Heart left ventricle (tissue), 13 donors: ENCODE measurements around the gene ERBIN.

Source experiments
- POLR2A ChIP-seq, 2 donors: fragments of 450-650 bp; IDR thresholded peaks; one replicate each; pipeline ENCODE4 v1.6.1; 2017; ENCODE audit warnings: antibody characterized with exemption in 2 of 2, mild to moderate bottlenecking in 2 of 2, moderate library complexity in 2 of 2
- TF ChIP-seq, protein P1 (sequence below), 12 donors: fragments of 200-600 bp; sonication (generic) in 4 of 12; IDR thresholded peaks; one replicate each; pipeline versions ENCODE4 v1.5.0 to v1.8.0; 2018 to 2022; ENCODE audit warnings: antibody characterized with exemption in 12 of 12, mild to moderate bottlenecking in 5 of 12
- donor health status: ischemic (EF 13 %, LVEDD 7.1; RV severe dilation, severe dysfunction).
- donor health status: DM: no; HTN: yes; CAD: no.
- donor health status: DM: no; HTN: no; CAD: no.
- donor health status: ischemic (EF 25% LVEDD 6.9; RV normal size, moderate dysfunction).
- donor health status: ischemic (EF 25% LVEDD 5.7; RV mildly dilated, moderate dysfunction).
- donor health status: ischemic (EF 35%, LVEDD 5.7; RV mildly dilated, moderate dysfunction).
- donor health status: nonischemic (EF 11% LVEDD 7.7; RV severe dilation, severe dysfunction).
- donor health status: DM: yes; HTN: yes; CAD: no.
- donor health status: PGD.
- donor health status: ischemic (EF 29% LVEDD 5.4; RV normal size, mild dysfunction).
- donor health status: nonischemic (EF 23%, LVEDD 6.1; RV moderate dilation, normal function).

DNA sequence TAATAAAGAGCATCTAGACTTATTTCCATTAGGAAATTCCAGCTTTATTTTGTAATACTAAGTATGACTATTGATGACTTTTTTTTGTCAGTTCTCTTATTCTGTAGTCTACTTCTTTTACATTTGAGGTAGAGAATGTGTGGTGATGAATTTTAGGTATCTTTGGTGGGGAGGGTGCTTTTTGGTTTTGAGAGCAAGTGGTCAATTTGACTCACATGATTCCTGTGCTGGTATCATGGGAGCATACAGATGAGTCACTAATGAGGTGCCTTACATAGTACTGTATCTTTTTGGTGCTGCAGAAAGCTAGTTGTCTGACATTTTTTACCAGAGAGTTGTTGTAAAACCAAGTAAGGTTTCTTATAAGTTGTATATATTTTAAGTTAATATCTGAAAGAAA, 35.3 kb downstream of the ERBIN start:
- TF ChIP-seq, protein P1, sequence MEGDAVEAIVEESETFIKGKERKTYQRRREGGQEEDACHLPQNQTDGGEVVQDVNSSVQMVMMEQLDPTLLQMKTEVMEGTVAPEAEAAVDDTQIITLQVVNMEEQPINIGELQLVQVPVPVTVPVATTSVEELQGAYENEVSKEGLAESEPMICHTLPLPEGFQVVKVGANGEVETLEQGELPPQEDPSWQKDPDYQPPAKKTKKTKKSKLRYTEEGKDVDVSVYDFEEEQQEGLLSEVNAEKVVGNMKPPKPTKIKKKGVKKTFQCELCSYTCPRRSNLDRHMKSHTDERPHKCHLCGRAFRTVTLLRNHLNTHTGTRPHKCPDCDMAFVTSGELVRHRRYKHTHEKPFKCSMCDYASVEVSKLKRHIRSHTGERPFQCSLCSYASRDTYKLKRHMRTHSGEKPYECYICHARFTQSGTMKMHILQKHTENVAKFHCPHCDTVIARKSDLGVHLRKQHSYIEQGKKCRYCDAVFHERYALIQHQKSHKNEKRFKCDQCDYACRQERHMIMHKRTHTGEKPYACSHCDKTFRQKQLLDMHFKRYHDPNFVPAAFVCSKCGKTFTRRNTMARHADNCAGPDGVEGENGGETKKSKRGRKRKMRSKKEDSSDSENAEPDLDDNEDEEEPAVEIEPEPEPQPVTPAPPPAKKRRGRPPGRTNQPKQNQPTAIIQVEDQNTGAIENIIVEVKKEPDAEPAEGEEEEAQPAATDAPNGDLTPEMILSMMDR (IDR thresholded peaks at IDR 0.05): no peak
- no peak for TF ChIP-seq POLR2A (IDR thresholded peaks at IDR 0.05)
